ENCODE measurements around the gene CCDC102A. TPM values are rescaled to one million over a fixed set of nuclear protein-coding genes. Genes with fewer than 3 reads are reported as not detected.

The CCDC102A gene
- total RNA-seq, 1 donor from 2014 or later = 11.3 TPM

GRCh38 chr16:57540906-57541753, 4.8 kb upstream of the CCDC102A start:
- Histone ChIP-seq H3K36me3 (no peaks in the 10 kb centered on the region), H3K27me3 (no peaks in the 10 kb centered on the region), H3K27ac (no peak overlapping the region), H3K9me3 (no peaks in the 10 kb centered on the region), H3K4me1 (peaks cover 25% of the 10 kb centered on the region), H3K4me3 (no peak overlapping the region)
- TF ChIP-seq, protein P1, sequence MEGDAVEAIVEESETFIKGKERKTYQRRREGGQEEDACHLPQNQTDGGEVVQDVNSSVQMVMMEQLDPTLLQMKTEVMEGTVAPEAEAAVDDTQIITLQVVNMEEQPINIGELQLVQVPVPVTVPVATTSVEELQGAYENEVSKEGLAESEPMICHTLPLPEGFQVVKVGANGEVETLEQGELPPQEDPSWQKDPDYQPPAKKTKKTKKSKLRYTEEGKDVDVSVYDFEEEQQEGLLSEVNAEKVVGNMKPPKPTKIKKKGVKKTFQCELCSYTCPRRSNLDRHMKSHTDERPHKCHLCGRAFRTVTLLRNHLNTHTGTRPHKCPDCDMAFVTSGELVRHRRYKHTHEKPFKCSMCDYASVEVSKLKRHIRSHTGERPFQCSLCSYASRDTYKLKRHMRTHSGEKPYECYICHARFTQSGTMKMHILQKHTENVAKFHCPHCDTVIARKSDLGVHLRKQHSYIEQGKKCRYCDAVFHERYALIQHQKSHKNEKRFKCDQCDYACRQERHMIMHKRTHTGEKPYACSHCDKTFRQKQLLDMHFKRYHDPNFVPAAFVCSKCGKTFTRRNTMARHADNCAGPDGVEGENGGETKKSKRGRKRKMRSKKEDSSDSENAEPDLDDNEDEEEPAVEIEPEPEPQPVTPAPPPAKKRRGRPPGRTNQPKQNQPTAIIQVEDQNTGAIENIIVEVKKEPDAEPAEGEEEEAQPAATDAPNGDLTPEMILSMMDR (IDR thresholded peaks at IDR 0.05) = no peak
- ATAC-seq = no peak
- no peak for DNase-seq
- intact Hi-C loops (cut with DNase I) = no loop called here

GRCh38 chr16:57540387-57540786, 4.0 kb upstream of the CCDC102A start:
- intact Hi-C loops (cut with DNase I) = no loop called here
- ATAC-seq (no peak), DNase-seq (peak; percentile 37)
- no peaks in the 10 kb centered on the region for H3K9me3 ChIP-seq
- TF ChIP-seq, protein P1 (IDR thresholded peaks at IDR 0.05) = no peak
- no peaks in the 10 kb centered on the region for H3K36me3 ChIP-seq
- H3K4me3 ChIP-seq = no peak overlapping the region
- H3K27me3 ChIP-seq = no peaks in the 10 kb centered on the region
- peaks cover 27% of the 10 kb centered on the region for H3K4me1 ChIP-seq
- no peak overlapping the region for H3K27ac ChIP-seq

- TF ChIP-seq, protein P1 (IDR thresholded peaks at IDR 0.05) = no peak
- DNase-seq (no peak), ATAC-seq (no peak)
- H3K9me3 ChIP-seq = no peaks in the 10 kb centered on the region
- peaks cover 39% of the 10 kb centered on the region for H3K4me1 ChIP-seq
- intact Hi-C loops (cut with DNase I) = no loop called here
- H3K27me3 ChIP-seq = no peaks in the 10 kb centered on the region
- no peaks in the 10 kb centered on the region for H3K36me3 ChIP-seq
- no peak overlapping the region for H3K27ac ChIP-seq
- no peak overlapping the region for H3K4me3 ChIP-seq
Observed at GRCh38 chr16:57539072-57539796, 2.9 kb upstream of the CCDC102A start.

DNA sequence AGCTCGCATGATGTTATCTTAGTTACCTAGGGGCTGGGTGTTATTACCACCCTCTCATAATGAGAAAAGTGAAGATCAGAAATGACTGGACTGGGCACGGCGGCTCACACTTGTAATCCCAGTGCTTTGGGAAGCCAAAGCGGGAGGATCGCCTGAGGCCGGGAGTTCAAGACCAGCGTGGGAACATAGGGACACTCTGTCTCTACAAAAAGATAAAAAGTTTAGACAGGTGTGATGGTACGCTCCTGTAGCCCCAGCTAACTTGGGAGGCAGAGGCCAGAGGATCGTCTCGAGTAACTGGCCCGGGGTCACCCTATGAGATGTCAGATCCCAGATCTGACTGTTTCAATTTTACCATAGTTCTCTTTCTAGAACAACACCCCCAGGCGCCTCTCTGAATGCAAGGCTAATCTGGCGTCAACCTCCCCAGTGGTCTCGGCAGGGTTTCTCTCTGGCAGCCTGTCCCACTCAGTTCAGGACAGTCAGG, 1.9 kb upstream of the CCDC102A start:
- no peak overlapping the region for H3K4me3 ChIP-seq
- H3K27me3 ChIP-seq = no peaks in the 10 kb centered on the region
- DNase-seq = no peak
- no peaks in the 10 kb centered on the region for H3K36me3 ChIP-seq
- no peak for ATAC-seq
- no peaks in the 10 kb centered on the region for H3K9me3 ChIP-seq
- H3K27ac ChIP-seq = no peak overlapping the region
- intact Hi-C loops (cut with DNase I) = no loop called here
- peaks cover 39% of the 10 kb centered on the region for H3K4me1 ChIP-seq
- TF ChIP-seq, protein P1 (IDR thresholded peaks at IDR 0.05) = no peak

- H3K27me3 ChIP-seq = no peaks in the 10 kb centered on the region
- H3K4me3 ChIP-seq = peak overlapping the region; percentile 91
- DNase-seq (no peak), ATAC-seq (no peak)
- TF ChIP-seq, protein P1 (IDR thresholded peaks at IDR 0.05) = no peak
- H3K27ac ChIP-seq = no peak overlapping the region
- intact Hi-C loops (cut with DNase I) = no loop called here
- H3K36me3 ChIP-seq = no peaks in the 10 kb centered on the region
- H3K9me3 ChIP-seq = no peaks in the 10 kb centered on the region
- H3K4me1 ChIP-seq = peaks cover 44% of the 10 kb centered on the region
Observed at GRCh38 chr16:57537581-57538234, 1.3 kb upstream of the CCDC102A start.

All from upper lobe of right lung (tissue), 1 donor.